HepG2 (cell line): Measurements from ENCODE around the gene SLC17A9. TPM values are rescaled to one million over a fixed set of nuclear protein-coding genes. Genes with fewer than 3 reads are reported as not detected.

Source experiments
- ATF7 ChIP-seq, 2 experiments: fragments of 450-650 bp in 1 of 2; sonication (generic) in 1 of 2; formaldehyde crosslinking in 1 of 2; IDR thresholded peaks; 2 replicates each; pipeline versions ENCODE4 v1.4.0 to v1.6.1; 2016 to 2020; ENCODE audit warnings: antibody characterized with exemption in 1 of 2, mild to moderate bottlenecking in 1 of 2, missing genetic modification reagents in 1 of 2
- HOXA5 ChIP-seq: sonication (generic); formaldehyde crosslinking; IDR thresholded peaks from 2 replicates; pipeline ENCODE4 v1.4.0; 2020; ENCODE audit warnings: missing genetic modification reagents
- NCOA5 ChIP-seq: sonication (generic); formaldehyde crosslinking; IDR thresholded peaks from 2 replicates; pipeline ENCODE4 v1.4.0; 2020; ENCODE audit warnings: missing genetic modification reagents
- NFRKB ChIP-seq: fragments of 450-650 bp; IDR thresholded peaks from 2 replicates; pipeline ENCODE4 v1.6.1; 2017
- NR2F1 ChIP-seq, 2 experiments: fragments of 450-650 bp in 1 of 2; formaldehyde crosslinking in 1 of 2; IDR thresholded peaks; 2 replicates each; pipeline versions ENCODE4 v1.5.0 to v1.6.1; 2016 to 2020; ENCODE audit warnings: mild to moderate bottlenecking in 1 of 2, missing compliant biosample characterization in 1 of 2, missing genetic modification reagents in 1 of 2, moderate library complexity in 1 of 2
- NR2F2 ChIP-seq: IDR thresholded peaks from 2 replicates; pipeline ENCODE4 v1.6.1; 2012; ENCODE audit warnings: low read depth, inconsistent platforms, borderline replicate concordance
- RARA ChIP-seq: IDR thresholded peaks from 2 replicates; pipeline ENCODE4 v1.6.1; 2016; ENCODE audit warnings: missing genetic modification reagents, missing compliant biosample characterization
- RFX1 ChIP-seq: fragments of 450-650 bp; IDR thresholded peaks from 2 replicates; pipeline ENCODE4 v1.6.1; 2017
- RNF2 ChIP-seq: fragments of 450-650 bp; conservative IDR thresholded peaks from 2 replicates; pipeline ENCODE4 v1.6.1; 2016; ENCODE audit warnings: low read depth
- SALL1 ChIP-seq: sonication (generic); formaldehyde crosslinking; IDR thresholded peaks from 2 replicates; pipeline ENCODE4 v1.8.0; 2022; ENCODE audit warnings: mild to moderate bottlenecking, missing genetic modification reagents
- SCMH1 ChIP-seq: sonication (generic); formaldehyde crosslinking; IDR thresholded peaks from 2 replicates; pipeline ENCODE4 v1.9.0; 2021; ENCODE audit warnings: missing genetic modification reagents, mild to moderate bottlenecking, borderline replicate concordance
- SIN3A ChIP-seq: IDR thresholded peaks from 2 replicates; pipeline ENCODE4 v1.6.1; 2011; ENCODE audit warnings: low read depth, mild to moderate bottlenecking, control low read depth, low read length, borderline replicate concordance
- SOX5 ChIP-seq: IDR thresholded peaks from 2 replicates; pipeline ENCODE4 v1.6.1; 2016; ENCODE audit warnings: borderline replicate concordance
- TGIF2 ChIP-seq: IDR thresholded peaks from 2 replicates; pipeline ENCODE4 v1.6.1; 2016; ENCODE audit warnings: control low read depth, missing compliant biosample characterization
- ZNF558 ChIP-seq: sonication (generic); formaldehyde crosslinking; IDR thresholded peaks from 2 replicates; pipeline ENCODE4 v1.9.0; 2022; ENCODE audit warnings: mild to moderate bottlenecking, missing genetic modification reagents, borderline replicate concordance
- ZNF644 ChIP-seq: IDR thresholded peaks from 2 replicates; pipeline ENCODE4 v1.6.1; 2016; ENCODE audit warnings: low read depth
- ZNF891 ChIP-seq: sonication (generic); formaldehyde crosslinking; IDR thresholded peaks from 2 replicates; pipeline ENCODE4 v1.5.0; 2020; ENCODE audit warnings: mild to moderate bottlenecking, missing genetic modification reagents
- polyA plus RNA-seq, 8 experiments: library from polyadenylated mRNA; depleted of rRNA in 3 of 8; stranded (reverse) in 7 of 8; unstranded in 1 of 8; fragments of >200 nt; fragmentation: Illumina TruSeq in 4 of 8; extraction: Trizol in 4 of 8; gene quantifications; 2 replicates each; pipeline versions ENCODE4 v1.2.1 to v1.2.3, GENCODE V29; 2011 to 2016; ENCODE audit warnings: low read depth in 4 of 8, missing spikeins in 1 of 8, mixed read lengths in 1 of 8; ENCODE audit not compliant: insufficient read depth in 1 of 8
- total RNA-seq, 5 experiments: library from RNA; depleted of rRNA; stranded (reverse); fragments of >200 nt; fragmentation: Illumina TruSeq; extraction: Trizol; gene quantifications; 2 replicates each; pipeline ENCODE4 v1.2.3, GENCODE V29; 2016; ENCODE audit warnings: low read depth in 1 of 5
- TF ChIP-seq, protein P1 (sequence below): sonication (generic); formaldehyde crosslinking; IDR thresholded peaks from 2 replicates; pipeline ENCODE4 v1.5.0; 2020; ENCODE audit warnings: mild to moderate bottlenecking, missing genetic modification reagents, borderline replicate concordance
- TF ChIP-seq, protein P2 (sequence below): fragments of 450-650 bp; IDR thresholded peaks from 2 replicates; pipeline ENCODE4 v1.6.1; 2016
- TF ChIP-seq, protein P3 (sequence below): sonication (generic); formaldehyde crosslinking; IDR thresholded peaks from 2 replicates; pipeline ENCODE4 v1.9.0; 2021; ENCODE audit warnings: missing genetic modification reagents, borderline replicate concordance
- TF ChIP-seq, protein P4 (sequence below): sonication (generic); formaldehyde crosslinking; IDR thresholded peaks from 2 replicates; pipeline ENCODE4 v1.5.0; 2020; ENCODE audit warnings: missing genetic modification reagents
- TF ChIP-seq, protein P5 (sequence below): sonication (generic); formaldehyde crosslinking; IDR thresholded peaks from 2 replicates; pipeline ENCODE4 v1.4.0; 2020; ENCODE audit warnings: missing genetic modification reagents

Gene SLC17A9
- total and polyA plus RNA-seq, 2 of the 13 experiments (the other 11 are each of a cell fraction or from before 2014, with no cell fraction given), result 110 to 191 TPM

DNA sequence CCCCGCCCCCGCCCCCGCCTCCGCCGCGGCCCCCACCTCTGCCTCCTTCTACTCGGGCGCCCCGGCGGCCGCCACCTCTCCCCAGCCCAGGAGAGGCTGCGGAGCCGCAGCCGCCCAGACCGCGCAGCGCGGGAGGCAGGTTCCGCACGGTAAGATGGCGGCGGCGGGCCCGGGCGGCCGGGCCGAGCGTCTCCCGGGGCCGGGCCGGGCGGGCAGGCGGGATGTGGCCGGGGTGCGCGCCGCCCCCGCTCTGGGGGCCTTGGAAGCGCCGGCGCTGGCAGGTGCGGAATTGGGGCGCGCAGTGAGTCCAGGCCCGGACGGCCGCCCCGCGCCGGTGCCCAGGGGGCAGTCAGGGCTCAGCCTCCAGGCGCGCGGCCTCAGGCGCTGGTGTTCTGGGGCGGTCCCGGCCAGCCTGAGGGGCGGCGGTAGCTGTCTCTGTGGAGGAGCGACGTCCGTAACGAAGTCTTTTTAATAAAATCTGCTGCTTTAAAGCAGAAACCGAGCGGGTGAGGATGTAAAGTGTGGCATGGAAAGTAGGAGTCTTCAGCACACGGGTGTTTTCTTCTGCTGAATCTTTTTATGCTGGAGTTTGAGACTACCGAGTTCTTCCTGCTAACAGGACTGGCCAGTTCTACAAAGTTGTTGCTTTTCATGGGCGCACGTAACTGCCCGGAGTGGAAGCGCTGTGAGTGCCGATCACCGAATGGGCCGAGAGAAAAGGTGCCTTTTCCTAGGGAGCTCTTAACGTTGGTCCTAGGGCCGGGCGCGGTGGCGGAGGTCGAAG is 14.2 kb upstream of the SLC17A9 start, which contains the start of gene GID8 (continued):
- TF ChIP-seq, protein P1, sequence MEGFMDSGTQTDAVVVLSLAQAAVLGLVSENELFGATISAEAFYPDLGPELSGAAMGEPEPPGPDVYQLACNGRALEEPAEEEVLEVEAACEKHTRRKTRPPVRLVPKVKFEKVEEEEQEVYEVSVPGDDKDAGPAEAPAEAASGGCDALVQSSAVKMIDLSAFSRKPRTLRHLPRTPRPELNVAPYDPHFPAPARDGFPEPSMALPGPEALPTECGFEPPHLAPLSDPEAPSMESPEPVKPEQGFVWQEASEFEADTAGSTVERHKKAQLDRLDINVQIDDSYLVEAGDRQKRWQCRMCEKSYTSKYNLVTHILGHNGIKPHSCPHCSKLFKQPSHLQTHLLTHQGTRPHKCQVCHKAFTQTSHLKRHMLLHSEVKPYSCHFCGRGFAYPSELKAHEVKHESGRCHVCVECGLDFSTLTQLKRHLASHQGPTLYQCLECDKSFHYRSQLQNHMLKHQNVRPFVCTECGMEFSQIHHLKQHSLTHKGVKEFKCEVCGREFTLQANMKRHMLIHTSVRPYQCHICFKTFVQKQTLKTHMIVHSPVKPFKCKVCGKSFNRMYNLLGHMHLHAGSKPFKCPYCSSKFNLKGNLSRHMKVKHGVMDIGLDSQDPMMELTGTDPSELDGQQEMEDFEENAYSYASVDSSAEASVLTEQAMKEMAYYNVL, result 0 out of 2 replicates have a peak, but pooled peaks have one; percentile 41
- no peak for TF ChIP-seq NCOA5 (CRISPR knock-in tag)
- TF ChIP-seq SCMH1 (CRISPR knock-in tag), result no peak
- TF ChIP-seq ATF7 (IDR thresholded peaks at IDR 0.05), result no peak
- TF ChIP-seq ATF7 (CRISPR knock-in tag; IDR thresholded peaks at IDR 0.05), result no peak
- TF ChIP-seq, protein P2, sequence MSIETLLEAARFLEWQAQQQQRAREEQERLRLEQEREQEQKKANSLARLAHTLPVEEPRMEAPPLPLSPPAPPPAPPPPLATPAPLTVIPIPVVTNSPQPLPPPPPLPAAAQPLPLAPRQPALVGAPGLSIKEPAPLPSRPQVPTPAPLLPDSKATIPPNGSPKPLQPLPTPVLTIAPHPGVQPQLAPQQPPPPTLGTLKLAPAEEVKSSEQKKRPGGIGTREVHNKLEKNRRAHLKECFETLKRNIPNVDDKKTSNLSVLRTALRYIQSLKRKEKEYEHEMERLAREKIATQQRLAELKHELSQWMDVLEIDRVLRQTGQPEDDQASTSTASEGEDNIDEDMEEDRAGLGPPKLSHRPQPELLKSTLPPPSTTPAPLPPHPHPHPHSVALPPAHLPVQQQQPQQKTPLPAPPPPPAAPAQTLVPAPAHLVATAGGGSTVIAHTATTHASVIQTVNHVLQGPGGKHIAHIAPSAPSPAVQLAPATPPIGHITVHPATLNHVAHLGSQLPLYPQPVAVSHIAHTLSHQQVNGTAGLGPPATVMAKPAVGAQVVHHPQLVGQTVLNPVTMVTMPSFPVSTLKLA, result no peak
- no peak for TF ChIP-seq ZNF644 (CRISPR knock-in tag)
- TF ChIP-seq, protein P3, sequence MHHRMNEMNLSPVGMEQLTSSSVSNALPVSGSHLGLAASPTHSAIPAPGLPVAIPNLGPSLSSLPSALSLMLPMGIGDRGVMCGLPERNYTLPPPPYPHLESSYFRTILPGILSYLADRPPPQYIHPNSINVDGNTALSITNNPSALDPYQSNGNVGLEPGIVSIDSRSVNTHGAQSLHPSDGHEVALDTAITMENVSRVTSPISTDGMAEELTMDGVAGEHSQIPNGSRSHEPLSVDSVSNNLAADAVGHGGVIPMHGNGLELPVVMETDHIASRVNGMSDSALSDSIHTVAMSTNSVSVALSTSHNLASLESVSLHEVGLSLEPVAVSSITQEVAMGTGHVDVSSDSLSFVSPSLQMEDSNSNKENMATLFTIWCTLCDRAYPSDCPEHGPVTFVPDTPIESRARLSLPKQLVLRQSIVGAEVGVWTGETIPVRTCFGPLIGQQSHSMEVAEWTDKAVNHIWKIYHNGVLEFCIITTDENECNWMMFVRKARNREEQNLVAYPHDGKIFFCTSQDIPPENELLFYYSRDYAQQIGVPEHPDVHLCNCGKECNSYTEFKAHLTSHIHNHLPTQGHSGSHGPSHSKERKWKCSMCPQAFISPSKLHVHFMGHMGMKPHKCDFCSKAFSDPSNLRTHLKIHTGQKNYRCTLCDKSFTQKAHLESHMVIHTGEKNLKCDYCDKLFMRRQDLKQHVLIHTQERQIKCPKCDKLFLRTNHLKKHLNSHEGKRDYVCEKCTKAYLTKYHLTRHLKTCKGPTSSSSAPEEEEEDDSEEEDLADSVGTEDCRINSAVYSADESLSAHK, result no peak
- TF ChIP-seq SIN3A, result no peak
- peak; percentile 87; the same call in 1 of the 2 replicates for TF ChIP-seq ZNF558
- peak; percentile 79 for TF ChIP-seq HOXA5
- TF ChIP-seq SALL1 (CRISPR knock-in tag), result no peak
- TF ChIP-seq RNF2, result no peak
- TF ChIP-seq NFRKB, result no peak
- TF ChIP-seq SOX5 (CRISPR knock-in tag), result no peak
- TF ChIP-seq RFX1, result no peak
- TF ChIP-seq NR2F1 (CRISPR knock-in tag; IDR thresholded peaks at IDR 0.05), result no peak
- TF ChIP-seq, protein P4, sequence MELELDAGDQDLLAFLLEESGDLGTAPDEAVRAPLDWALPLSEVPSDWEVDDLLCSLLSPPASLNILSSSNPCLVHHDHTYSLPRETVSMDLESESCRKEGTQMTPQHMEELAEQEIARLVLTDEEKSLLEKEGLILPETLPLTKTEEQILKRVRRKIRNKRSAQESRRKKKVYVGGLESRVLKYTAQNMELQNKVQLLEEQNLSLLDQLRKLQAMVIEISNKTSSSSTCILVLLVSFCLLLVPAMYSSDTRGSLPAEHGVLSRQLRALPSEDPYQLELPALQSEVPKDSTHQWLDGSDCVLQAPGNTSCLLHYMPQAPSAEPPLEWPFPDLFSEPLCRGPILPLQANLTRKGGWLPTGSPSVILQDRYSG (CRISPR knock-in tag), result no peak
- TF ChIP-seq, protein P5, sequence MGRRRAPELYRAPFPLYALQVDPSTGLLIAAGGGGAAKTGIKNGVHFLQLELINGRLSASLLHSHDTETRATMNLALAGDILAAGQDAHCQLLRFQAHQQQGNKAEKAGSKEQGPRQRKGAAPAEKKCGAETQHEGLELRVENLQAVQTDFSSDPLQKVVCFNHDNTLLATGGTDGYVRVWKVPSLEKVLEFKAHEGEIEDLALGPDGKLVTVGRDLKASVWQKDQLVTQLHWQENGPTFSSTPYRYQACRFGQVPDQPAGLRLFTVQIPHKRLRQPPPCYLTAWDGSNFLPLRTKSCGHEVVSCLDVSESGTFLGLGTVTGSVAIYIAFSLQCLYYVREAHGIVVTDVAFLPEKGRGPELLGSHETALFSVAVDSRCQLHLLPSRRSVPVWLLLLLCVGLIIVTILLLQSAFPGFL, result peak; percentile 80; the same call in 1 of the 2 replicates
- peak; percentile 91 for TF ChIP-seq ZNF891 (CRISPR knock-in tag)
- no peak for TF ChIP-seq NR2F2
- TF ChIP-seq RARA (CRISPR knock-in tag), result no peak
- 0 out of 2 replicates have a peak, but pooled peaks have one; percentile 45 for TF ChIP-seq TGIF2 (CRISPR knock-in tag)
